Fibroblast of mammary gland (primary cell): ENCODE measurements around the gene REC114.
"Not testable (repeated sequence)": the region's sequence is repeated elsewhere in the genome, so short reads cannot be mapped to it uniquely, and the experiment has no call there.

Source experiments
- DNase-seq: peaks from one replicate; pipeline ENCODE4 v3.0.0-alpha.2; 2010; ENCODE audit warnings: low read depth
- H3K4me3 ChIP-seq: 2 replicates; pipeline ENCODE4 v1.5.1; 2011; ENCODE audit warnings: low read depth, mild to moderate bottlenecking, low read length, moderate library complexity; ENCODE audit not compliant: control insufficient read depth
- TF ChIP-seq, protein P1 (sequence below): conservative IDR thresholded peaks from 2 replicates; pipeline ENCODE4 v1.5.1; 2011; ENCODE audit warnings: low read depth, low read length, inconsistent platforms; ENCODE audit not compliant: control insufficient read depth, insufficient read depth

Gene REC114

GRCh38 chr15:73414876-73415275 lies 28.1 kb upstream of the REC114 start:
- DNase-seq: no peak
- TF ChIP-seq, protein P1, sequence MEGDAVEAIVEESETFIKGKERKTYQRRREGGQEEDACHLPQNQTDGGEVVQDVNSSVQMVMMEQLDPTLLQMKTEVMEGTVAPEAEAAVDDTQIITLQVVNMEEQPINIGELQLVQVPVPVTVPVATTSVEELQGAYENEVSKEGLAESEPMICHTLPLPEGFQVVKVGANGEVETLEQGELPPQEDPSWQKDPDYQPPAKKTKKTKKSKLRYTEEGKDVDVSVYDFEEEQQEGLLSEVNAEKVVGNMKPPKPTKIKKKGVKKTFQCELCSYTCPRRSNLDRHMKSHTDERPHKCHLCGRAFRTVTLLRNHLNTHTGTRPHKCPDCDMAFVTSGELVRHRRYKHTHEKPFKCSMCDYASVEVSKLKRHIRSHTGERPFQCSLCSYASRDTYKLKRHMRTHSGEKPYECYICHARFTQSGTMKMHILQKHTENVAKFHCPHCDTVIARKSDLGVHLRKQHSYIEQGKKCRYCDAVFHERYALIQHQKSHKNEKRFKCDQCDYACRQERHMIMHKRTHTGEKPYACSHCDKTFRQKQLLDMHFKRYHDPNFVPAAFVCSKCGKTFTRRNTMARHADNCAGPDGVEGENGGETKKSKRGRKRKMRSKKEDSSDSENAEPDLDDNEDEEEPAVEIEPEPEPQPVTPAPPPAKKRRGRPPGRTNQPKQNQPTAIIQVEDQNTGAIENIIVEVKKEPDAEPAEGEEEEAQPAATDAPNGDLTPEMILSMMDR: no peak
- no peak overlapping the region for H3K4me3 ChIP-seq

DNA sequence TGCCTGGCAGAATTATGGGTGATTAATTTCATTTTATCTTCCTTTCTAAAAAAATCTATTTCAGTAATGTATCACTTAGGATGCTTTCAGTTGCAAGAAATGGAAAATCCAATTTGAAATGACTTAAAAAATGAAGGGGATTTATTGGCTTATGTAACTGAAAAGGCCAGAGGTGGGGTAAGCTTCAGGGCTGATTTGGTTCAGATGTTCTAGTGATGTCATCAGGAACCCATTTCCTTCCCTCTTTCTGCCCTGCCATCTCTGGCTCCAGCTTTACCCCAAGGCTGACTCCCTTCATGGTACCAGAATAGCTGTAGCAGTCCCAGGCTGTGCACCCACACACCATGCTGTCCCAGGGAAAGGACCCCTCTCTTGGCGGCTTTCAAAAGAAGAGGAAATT lies 18.5 kb upstream of the REC114 start:
- DNase-seq: no peak
- no peak overlapping the region for H3K4me3 ChIP-seq
- TF ChIP-seq, protein P1: no peak

DNA sequence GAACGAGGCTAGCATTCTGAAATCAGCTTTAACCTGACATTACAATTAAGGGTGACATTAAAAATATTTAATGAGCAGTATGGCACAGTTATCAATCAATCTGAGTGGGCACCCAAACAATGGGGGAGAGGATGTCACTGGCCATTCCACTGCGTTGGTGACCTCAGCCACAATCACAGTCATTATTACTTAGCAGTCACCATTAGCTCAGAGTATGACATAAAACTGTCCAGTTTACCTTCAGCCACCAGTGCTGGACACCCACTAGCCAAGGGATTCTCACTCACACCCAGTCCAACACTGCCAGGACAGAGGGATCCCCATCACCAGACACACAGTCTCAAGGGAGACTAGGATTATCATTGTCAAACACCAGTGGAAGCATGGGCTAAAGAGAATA lies 17.5 kb upstream of the REC114 start:
- DNase-seq: no peak
- H3K4me3 ChIP-seq: no peak overlapping the region
- TF ChIP-seq, protein P1: no peak

DNA sequence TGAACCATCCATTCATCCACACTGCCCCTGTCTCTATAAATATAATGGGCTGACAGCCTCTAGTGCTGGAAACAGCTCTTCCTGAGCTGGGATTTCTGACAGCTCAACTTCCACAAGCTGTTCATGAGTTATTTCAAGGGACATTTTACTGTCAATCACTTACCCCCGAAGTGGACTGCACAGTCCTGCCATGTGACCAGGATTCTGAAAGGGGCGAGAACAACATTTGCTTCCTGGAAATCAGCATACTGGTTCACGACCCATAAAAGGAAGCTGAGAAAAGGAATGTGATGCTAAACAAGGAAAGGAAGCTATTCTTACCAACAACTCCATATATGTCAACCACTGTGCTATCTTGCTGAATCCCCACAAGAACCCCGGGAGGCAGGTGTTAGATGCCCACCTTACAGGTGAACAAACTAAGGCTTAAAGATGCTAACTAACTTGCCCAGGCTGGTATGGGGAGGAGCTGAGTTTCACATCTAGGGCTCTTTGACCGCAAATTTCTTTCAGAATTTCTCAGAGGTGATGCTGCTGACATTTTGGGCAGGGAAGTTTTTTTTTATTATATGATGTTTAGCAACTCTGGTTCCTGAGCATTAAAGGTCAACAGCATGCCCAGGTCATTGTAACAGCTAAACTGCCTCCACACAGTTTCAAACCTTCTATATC lies 16.5 kb upstream of the REC114 start:
- TF ChIP-seq, protein P1: no peak
- no peak for DNase-seq
- no peak overlapping the region for H3K4me3 ChIP-seq

DNA sequence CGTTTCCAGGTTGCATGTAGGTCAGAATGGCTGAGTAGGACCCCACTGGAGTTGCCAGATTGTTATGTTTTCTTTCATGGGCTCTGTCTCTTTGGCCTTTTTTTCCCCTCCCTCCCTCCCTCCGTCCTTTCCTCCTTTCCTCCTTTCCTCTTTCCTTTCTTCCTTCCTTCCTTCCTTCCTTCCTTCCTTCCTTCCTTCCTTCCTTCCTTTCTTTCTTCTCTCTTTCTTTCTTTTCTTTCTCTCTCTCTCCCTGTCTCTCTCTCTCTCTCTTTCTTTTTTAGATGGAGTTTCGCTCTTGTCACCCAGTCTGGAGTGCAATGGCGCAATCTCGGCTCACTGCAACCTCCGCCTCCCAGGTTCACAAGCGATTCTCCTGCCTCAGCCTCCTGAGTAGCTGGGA lies 11.6 kb upstream of the REC114 start:
- not testable (repeated sequence) for H3K4me3 ChIP-seq, DNase-seq

GRCh38 chr15:73433873-73434272 lies 9.1 kb upstream of the REC114 start:
- no peak overlapping the region for H3K4me3 ChIP-seq
- DNase-seq: no peak
- TF ChIP-seq, protein P1: no peak

GRCh38 chr15:73436613-73437012 lies 6.4 kb upstream of the REC114 start:
- H3K4me3 ChIP-seq: no peak overlapping the region
- DNase-seq: no peak
- TF ChIP-seq, protein P1: no peak
